ENCODE results near the gene MED16. TPM values are rescaled to one million over a fixed set of nuclear protein-coding genes. Genes with fewer than 3 reads are reported as not detected.

MED16 gene
- total RNA-seq, 1 donor from 2014 or later = 51.8 TPM

DNA sequence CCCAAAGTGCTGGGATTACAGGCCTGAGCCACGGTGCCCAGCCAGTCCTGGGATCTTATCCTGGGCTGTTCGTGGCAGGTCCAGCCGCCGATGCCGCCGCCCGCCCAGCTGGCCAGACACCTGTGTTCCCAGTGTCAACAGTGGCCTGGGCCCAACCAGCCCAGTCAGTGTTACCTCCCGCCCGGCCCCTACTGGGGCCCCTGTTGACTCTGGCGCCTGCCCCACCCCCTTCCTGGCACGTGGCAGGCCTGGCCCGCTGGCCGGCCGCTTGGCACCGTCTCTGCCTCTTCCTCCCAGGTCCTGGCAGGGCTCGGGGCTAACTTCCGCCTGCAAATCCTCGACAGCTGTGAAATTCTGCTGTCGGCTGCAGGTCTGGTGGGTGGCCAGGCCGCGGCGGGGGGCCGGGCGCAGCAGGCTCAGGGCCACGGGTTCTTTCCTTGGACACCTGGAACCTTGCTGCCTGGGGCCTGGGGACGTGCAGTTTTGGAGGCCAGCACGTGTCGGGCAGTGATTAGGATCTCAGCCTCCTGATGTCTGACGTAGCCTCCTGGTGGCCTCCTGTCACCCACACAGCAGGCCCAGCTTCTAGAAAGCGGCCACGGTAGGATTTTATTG lies 42.0 kb upstream of the MED16 start:
- no peak overlapping the region for H3K4me3 ChIP-seq
- peak; percentile 97 for DNase-seq

DNA sequence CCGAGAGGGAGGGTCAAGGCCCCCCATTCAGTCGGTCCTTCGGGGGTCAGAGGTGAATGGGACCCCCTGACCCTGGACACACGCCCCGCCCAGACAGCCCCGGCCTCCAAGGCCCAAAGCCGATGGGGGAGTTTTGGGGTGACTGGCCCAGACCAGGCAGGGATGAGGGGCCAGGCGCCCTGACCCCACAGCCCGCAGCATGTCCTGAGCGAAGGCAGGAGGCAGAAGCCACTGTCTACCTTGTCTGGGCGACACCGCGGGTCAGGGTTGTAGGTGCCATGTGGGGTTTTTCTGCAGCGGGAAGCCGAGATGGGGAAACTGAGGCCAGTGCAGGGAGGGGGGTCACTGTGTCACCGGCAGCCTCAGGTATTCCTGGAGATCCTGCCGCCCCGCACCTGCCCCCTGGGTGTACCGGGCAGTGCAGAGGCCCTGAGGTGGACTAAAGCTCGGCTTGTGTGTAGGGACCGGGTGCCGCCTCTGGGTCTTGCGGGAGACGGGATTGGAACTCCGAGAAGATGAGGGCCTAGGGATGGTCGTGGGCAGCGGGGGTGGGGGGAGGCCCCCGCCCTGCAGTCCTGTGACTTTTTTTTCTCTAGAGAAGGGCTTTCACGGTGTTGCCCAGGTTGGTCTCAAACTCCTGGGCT lies 41.3 kb upstream of the MED16 start:
- TF ChIP-seq CTCF (IDR thresholded peaks at IDR 0.05) = no peak
- H3K9me3 ChIP-seq = no peaks in the 10 kb centered on the region
- peaks cover 8% of the 10 kb centered on the region for H3K36me3 ChIP-seq
- H3K27ac ChIP-seq = peak overlapping the region; percentile 72
- no peak overlapping the region for H3K4me3 ChIP-seq
- ATAC-seq (no peak), DNase-seq (no peak)
- H3K27me3 ChIP-seq = no peaks in the 10 kb centered on the region
- peaks cover 35% of the 10 kb centered on the region for H3K4me1 ChIP-seq
- intact Hi-C loops (cut with DNase I) = no loop called here

More for the DNA sequence above, 42.0 kb upstream of the MED16 start:
- Histone ChIP-seq H3K9me3 (no peaks in the 10 kb centered on the region), H3K27me3 (no peaks in the 10 kb centered on the region), H3K27ac (peak overlapping the region; percentile 56), H3K4me1 (peaks cover 38% of the 10 kb centered on the region), H3K36me3 (peaks cover 3% of the 10 kb centered on the region)
- intact Hi-C loops (cut with DNase I) = no loop called here
- TF ChIP-seq CTCF (IDR thresholded peaks at IDR 0.05) = no peak
- peak; percentile 96 for ATAC-seq

DNA sequence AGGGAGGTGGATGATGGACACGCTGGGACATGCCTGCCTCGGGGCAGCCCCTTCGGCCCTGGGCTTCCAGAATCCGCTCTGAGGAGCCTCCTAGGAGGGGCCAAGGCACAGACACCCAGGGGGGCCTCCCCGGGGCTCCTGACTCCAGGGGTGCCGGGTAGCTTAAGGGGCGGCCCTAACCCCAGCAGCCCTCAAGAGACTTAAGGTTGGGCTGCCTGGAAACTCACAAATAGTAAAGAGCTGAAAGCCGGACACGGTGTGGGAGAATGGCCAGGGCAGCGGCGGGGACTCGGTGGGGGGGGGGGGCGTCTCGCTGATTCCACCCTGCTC lies 40.5 kb upstream of the MED16 start:
- ATAC-seq (no peak), DNase-seq (no peak)
- intact Hi-C loops (cut with DNase I) = no loop called here
- no peak for TF ChIP-seq CTCF (IDR thresholded peaks at IDR 0.05)
- Histone ChIP-seq H3K4me3 (no peak overlapping the region), H3K27ac (peak overlapping the region; percentile 72), H3K36me3 (peaks cover 8% of the 10 kb centered on the region), H3K4me1 (peaks cover 35% of the 10 kb centered on the region), H3K27me3 (no peaks in the 10 kb centered on the region), H3K9me3 (no peaks in the 10 kb centered on the region)

DNA sequence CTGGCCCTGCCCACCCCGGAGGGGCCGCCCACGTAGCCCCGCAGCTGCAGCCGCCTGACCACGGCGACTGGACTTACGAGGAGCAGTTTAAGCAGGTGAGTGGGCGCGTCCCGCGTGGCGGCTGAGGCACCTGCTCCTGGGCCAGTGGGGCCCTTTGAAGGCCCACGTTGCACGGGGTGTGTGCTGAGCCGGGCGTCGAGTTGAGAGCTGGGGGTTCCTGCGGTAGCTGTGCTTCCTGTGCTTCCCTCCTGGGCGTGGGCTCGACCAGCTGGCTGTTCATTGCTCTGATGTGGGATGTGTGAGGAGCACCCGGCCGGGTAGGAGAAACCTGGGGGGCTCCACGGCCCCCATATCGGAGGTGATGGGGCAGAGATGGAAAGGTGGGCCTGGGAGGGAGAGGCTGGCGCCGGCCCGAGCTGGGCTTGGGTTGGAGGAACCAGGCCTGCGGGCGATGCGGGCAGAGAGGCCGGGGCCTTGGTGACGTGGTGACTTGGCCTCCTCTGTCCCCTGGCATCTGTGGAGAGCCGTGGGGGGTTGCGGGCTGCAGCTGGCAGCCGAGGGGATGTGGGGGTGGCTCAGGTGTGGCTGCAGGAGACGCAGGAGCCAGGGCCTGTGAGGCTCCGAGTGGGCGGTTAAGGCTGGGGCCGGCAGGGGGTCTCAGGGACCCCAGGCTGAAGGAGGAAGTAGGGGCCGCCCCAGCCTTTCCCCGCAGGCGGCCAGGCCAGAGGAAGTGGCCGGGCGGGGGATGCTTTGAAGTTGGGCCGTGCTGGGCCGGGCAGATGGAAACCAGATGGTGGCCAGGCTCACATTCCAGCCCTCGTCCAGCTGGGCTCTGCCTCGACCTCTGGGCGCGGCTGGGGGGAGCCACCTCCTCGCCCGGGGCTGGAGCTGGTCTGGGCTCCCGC lies 39.9 kb upstream of the MED16 start:
- peak; percentile 34 for ATAC-seq
- Histone ChIP-seq H3K9me3 (no peaks in the 10 kb centered on the region), H3K4me3 (no peak overlapping the region), H3K36me3 (peaks cover 8% of the 10 kb centered on the region), H3K4me1 (peaks cover 35% of the 10 kb centered on the region), H3K27ac (peak overlapping the region; percentile 72), H3K27me3 (no peaks in the 10 kb centered on the region)
- TF ChIP-seq CTCF (IDR thresholded peaks at IDR 0.05) = no peak
- intact Hi-C loops (cut with DNase I) = no loop called here
- peak; percentile 77 for DNase-seq

DNA sequence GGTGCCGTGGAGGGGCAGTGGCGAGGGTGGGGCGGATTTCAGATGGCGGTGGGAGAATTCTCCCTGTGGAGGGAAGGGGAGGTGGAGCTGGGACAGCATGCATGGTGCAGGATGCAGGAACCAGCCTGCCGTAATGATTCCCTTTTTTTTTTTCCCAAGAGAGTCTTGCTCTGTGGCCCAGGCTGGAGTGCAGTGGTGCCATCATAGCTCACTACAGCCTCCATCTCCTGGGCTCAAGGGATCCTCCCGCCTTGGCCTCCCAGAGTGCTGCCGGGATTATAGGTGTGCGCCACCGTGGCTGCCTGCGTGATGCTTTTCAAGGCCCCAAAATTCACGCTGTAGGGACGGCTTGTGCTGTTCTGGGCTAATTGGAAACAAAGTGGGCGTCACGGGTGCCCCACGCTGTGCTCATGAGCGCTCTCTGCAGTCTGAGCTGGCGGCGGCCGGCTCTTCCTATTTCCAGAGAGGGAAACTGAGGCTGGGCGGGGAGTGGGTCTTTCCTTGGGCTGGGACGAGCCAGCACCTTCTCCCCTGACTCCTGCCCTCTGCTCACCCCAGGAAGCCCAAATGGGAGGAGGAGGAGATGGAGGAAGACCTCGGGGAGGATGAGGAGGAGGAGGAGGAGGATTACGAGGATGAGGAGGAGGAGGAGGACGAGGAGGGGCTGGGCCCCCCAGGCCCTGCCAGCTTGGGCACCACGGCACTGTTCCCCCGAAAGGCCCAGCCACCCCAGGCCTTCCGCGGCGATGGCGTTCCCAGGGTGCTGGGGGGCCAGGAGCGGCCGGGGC lies 39.1 kb upstream of the MED16 start:
- no peak for ATAC-seq
- TF ChIP-seq CTCF (IDR thresholded peaks at IDR 0.05) = no peak
- Histone ChIP-seq H3K4me1 (peaks cover 35% of the 10 kb centered on the region), H3K27me3 (no peaks in the 10 kb centered on the region), H3K36me3 (peaks cover 8% of the 10 kb centered on the region), H3K27ac (peak overlapping the region; percentile 72), H3K9me3 (no peaks in the 10 kb centered on the region), H3K4me3 (no peak overlapping the region)
- intact Hi-C loops (cut with DNase I) = no loop called here
- DNase-seq = no peak

Data from upper lobe of right lung (tissue), 1 donor.